Measurements from ENCODE around the gene OR4D2.

GRCh38 chr17:58161566-58161965 is 5.2 kb upstream of the OR4D2 start:
- no peak for TF ChIP-seq EGR1 (IDR thresholded peaks at IDR 0.05)
- TF ChIP-seq EP300 (IDR thresholded peaks at IDR 0.05; ENCODE audit: borderline replicate concordance), result no peak

All from Ishikawa (cell line).